Trophoblast cell (in vitro differentiated cells and primary cell): ENCODE measurements around the gene ZNF580.

Experiments
- DNase-seq, 2 donors: peaks; one replicate each; pipeline ENCODE4 v3.0.0-alpha.2; 2016
- H2AFZ ChIP-seq: 2 replicates; pipeline ENCODE4 v1.6.1; 2013; ENCODE audit warnings: low read length, moderate library complexity, mild to moderate bottlenecking; ENCODE audit not compliant: insufficient read depth, poor library complexity
- H2AK5ac ChIP-seq: 2 replicates; pipeline ENCODE4 v1.6.1; 2013; ENCODE audit warnings: mild to moderate bottlenecking, low read length
- H2BK120ac ChIP-seq: 2 replicates; pipeline ENCODE4 v1.6.1; 2013; ENCODE audit warnings: low read length, mild to moderate bottlenecking, moderate library complexity; ENCODE audit not compliant: insufficient read depth, poor library complexity
- H2BK12ac ChIP-seq: 2 replicates; pipeline ENCODE4 v1.6.1; 2013; ENCODE audit warnings: mild to moderate bottlenecking, low read length, moderate library complexity
- H2BK5ac ChIP-seq: 2 replicates; pipeline ENCODE4 v1.6.1; 2013; ENCODE audit warnings: low read length, low read depth, moderate library complexity, mild to moderate bottlenecking; ENCODE audit not compliant: poor library complexity
- H3K14ac ChIP-seq: 2 replicates; pipeline ENCODE4 v1.6.1; 2013; ENCODE audit warnings: mild to moderate bottlenecking, low read length
- H3K18ac ChIP-seq: 2 replicates; pipeline ENCODE4 v1.6.1; 2013; ENCODE audit warnings: mild to moderate bottlenecking, low read length
- H3K23ac ChIP-seq: 2 replicates; pipeline ENCODE4 v1.6.1; 2013; ENCODE audit warnings: low read length
- H3K27ac ChIP-seq: 2 replicates; pipeline ENCODE4 v1.5.1; 2013; ENCODE audit warnings: low read depth, mild to moderate bottlenecking, inconsistent platforms, low read length, moderate library complexity
- H3K27me3 ChIP-seq: 2 replicates; pipeline ENCODE4 v1.6.1; 2013; ENCODE audit warnings: inconsistent platforms, mild to moderate bottlenecking, low read length, moderate library complexity; ENCODE audit not compliant: insufficient read depth
- H3K36me3 ChIP-seq, 2 experiments: 1 replicate in 1 of 2; 2 replicates in 1 of 2; pipeline ENCODE4 v1.6.1; 2013; ENCODE audit warnings: low read length in 2 of 2, mild to moderate bottlenecking in 2 of 2, moderate library complexity in 1 of 2; ENCODE audit not compliant: insufficient read depth in 2 of 2, control insufficient read depth in 1 of 2
- H3K4ac ChIP-seq: 2 replicates; pipeline ENCODE4 v1.6.1; 2013; ENCODE audit warnings: low read depth, mild to moderate bottlenecking, low read length, moderate library complexity
- H3K4me1 ChIP-seq, 2 experiments: 1 replicate in 1 of 2; 2 replicates in 1 of 2; pipeline ENCODE4 v1.6.1; 2013; ENCODE audit warnings: low read length in 2 of 2, mild to moderate bottlenecking in 2 of 2, moderate library complexity in 1 of 2; ENCODE audit not compliant: insufficient read depth in 2 of 2, control insufficient read depth in 1 of 2
- H3K4me2 ChIP-seq: 2 replicates; pipeline ENCODE4 v1.6.1; 2013; ENCODE audit warnings: inconsistent platforms, mild to moderate bottlenecking, low read length, moderate library complexity
- H3K4me3 ChIP-seq: 2 replicates; pipeline ENCODE4 v1.5.1; 2013; ENCODE audit warnings: mild to moderate bottlenecking, low read depth, low read length, inconsistent platforms
- H3K79me1 ChIP-seq: one replicate; pipeline ENCODE4 v1.6.1; 2013; ENCODE audit warnings: low read length
- H3K79me2 ChIP-seq: 2 replicates; pipeline ENCODE4 v1.6.1; 2013; ENCODE audit warnings: low read length, mild to moderate bottlenecking; ENCODE audit not compliant: control insufficient read depth, insufficient read depth, poor library complexity
- H3K9ac ChIP-seq: 2 replicates; pipeline ENCODE4 v1.6.1; 2013; ENCODE audit warnings: mild to moderate bottlenecking, low read length
- H3K9me3 ChIP-seq: 2 replicates; pipeline ENCODE4 v1.6.1; 2013; ENCODE audit warnings: low read depth, mild to moderate bottlenecking, control low read depth, inconsistent platforms, low read length; ENCODE audit not compliant: insufficient read depth
- H4K12ac ChIP-seq: 2 replicates; pipeline ENCODE4 v1.6.1; 2013; ENCODE audit warnings: low read depth, mild to moderate bottlenecking, low read length, moderate library complexity
- H4K8ac ChIP-seq: 2 replicates; pipeline ENCODE4 v1.6.1; 2013; ENCODE audit warnings: low read depth, mild to moderate bottlenecking, low read length, moderate library complexity
- H4K91ac ChIP-seq: one replicate; pipeline ENCODE4 v1.6.1; 2013; ENCODE audit warnings: low read depth, mild to moderate bottlenecking, low read length, moderate library complexity
- WGBS: extraction: QIAGEN DNeasy Blood & Tissue Kit; methylation state at CpG from one replicate; pipeline ENCODE4 v1.1.7; 2013; ENCODE audit warnings: missing lambda C conversion rate; ENCODE audit not compliant: insufficient read length, insufficient coverage; ENCODE audit errors: extremely low coverage; 5-methylcytosine and 5-hydroxymethylcytosine counted together

The ZNF580 gene

DNA sequence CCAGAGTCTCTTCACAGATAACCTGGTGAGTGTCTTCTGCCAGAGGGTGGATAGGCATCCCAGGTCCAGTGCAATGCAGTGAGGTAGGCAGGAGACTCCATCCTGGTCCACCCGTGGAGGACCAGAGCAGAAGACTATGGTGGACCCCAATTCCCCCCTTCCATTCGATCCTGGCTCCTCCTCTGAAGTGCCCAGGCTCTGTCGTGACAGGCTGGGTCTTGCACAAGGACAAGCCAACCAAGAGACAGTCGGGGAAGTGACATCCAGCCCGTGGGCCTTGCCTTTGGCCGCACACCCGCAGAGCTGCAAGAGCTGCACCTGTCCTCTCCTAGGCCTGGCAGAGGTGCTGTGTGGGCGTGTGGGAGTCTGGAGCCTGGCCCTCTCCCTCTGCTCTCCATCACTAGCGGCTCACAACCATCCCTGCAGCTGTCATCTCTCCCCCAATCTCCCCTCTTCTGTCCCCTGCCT, 19.6 kb upstream of the ZNF580 start:
- WGBS, result no CpG with 5 or more reads among the region's 9 CpGs
- H2BK5ac ChIP-seq, result no peak overlapping the region
- H3K9ac ChIP-seq, result no peak overlapping the region
- peaks cover 9% of the 10 kb centered on the region for H3K9me3 ChIP-seq
- no peak overlapping the region for H4K91ac ChIP-seq
- H4K12ac ChIP-seq, result no peak overlapping the region
- H4K8ac ChIP-seq, result no peak overlapping the region
- H3K27me3 ChIP-seq, result no peaks in the 10 kb centered on the region
- peaks cover 3% of the 10 kb centered on the region in 2 experiments for H3K4me1 ChIP-seq
- H3K23ac ChIP-seq, result no peak overlapping the region
- H3K14ac ChIP-seq, result no peak overlapping the region
- no peak overlapping the region for H3K27ac ChIP-seq
- no peak overlapping the region for H2BK120ac ChIP-seq
- no peak overlapping the region for H2BK12ac ChIP-seq
- DNase-seq, result no peak
- H3K36me3 ChIP-seq, result peaks cover 23 to 29% of the 10 kb centered on the region in 2 experiments
- no peak overlapping the region for H3K4ac ChIP-seq
- H3K79me2 ChIP-seq, result peaks cover 5% of the 10 kb centered on the region
- peaks cover 5% of the 10 kb centered on the region for H3K79me1 ChIP-seq
- H2AFZ ChIP-seq, result no peak overlapping the region
- no peak overlapping the region for H3K4me2 ChIP-seq
- H2AK5ac ChIP-seq, result no peak overlapping the region
- H3K18ac ChIP-seq, result no peak overlapping the region
- no peak overlapping the region for H3K4me3 ChIP-seq

- no peak overlapping the region for H3K4me2 ChIP-seq
- H3K18ac ChIP-seq, result no peak overlapping the region
- H3K27me3 ChIP-seq, result no peaks in the 10 kb centered on the region
- no peak overlapping the region for H2AFZ ChIP-seq
- H2BK5ac ChIP-seq, result no peak overlapping the region
- peaks cover 5% of the 10 kb centered on the region for H3K79me2 ChIP-seq
- no peak overlapping the region for H3K4ac ChIP-seq
- peaks cover 18 to 24% of the 10 kb centered on the region in 2 experiments for H3K36me3 ChIP-seq
- H3K4me3 ChIP-seq, result no peak overlapping the region
- H3K9me3 ChIP-seq, result peaks cover 8% of the 10 kb centered on the region
- no peak overlapping the region for H4K12ac ChIP-seq
- H3K4me1 ChIP-seq, result peaks cover 3% of the 10 kb centered on the region in 2 experiments
- no peak overlapping the region for H4K91ac ChIP-seq
- H2AK5ac ChIP-seq, result no peak overlapping the region
- H3K79me1 ChIP-seq, result peaks cover 5% of the 10 kb centered on the region
- no peak overlapping the region for H2BK120ac ChIP-seq
- H3K23ac ChIP-seq, result no peak overlapping the region
- no peak overlapping the region for H3K27ac ChIP-seq
- DNase-seq, result no peak
- no peak overlapping the region for H3K9ac ChIP-seq
- H2BK12ac ChIP-seq, result no peak overlapping the region
- no peak overlapping the region for H3K14ac ChIP-seq
- no CpG with 5 or more reads among the region's 55 CpGs for WGBS
- H4K8ac ChIP-seq, result no peak overlapping the region
These were observed 19.1 kb upstream of the ZNF580 start for GRCh38 chr19:55621673-55622231.

DNA sequence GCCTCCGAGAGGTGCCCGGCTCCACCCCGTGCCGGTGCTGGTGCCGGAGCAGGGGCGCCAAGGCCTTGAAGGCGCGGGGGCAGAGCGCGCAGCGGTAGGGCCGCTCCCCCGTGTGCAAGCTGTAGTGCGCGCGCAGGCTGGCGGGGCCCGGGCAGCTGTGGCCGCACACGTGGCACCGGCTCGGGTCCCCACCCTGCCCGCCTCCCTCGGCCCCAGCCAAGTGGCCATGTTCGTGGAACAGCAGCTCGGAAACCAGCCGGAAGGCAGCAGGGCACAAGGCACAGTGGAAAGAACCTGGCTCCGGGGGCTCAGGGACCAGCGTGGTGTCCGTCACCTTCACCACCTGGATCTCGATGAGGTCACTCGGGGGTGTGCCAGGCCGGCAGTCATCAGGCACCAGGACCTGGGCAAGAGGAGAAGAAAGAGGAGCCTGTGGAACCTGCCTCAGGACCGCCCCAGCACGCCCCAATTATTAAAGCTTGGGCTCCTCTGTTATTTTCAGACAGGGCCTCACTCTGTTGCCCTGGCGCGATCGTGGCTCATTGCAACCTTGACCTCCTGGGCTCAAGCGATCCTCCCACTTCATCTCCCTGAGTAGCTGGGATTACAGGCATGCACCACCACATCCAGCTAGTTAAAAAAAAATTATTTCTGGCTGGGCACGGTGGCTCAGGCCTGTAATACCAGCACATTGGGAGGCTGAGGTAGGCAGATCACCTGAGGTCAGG, 18.4 kb upstream of the ZNF580 start:
- H3K23ac ChIP-seq, result no peak overlapping the region
- no peak overlapping the region for H4K8ac ChIP-seq
- H3K79me1 ChIP-seq, result peaks cover 5% of the 10 kb centered on the region
- no peak overlapping the region for H2AFZ ChIP-seq
- H3K4ac ChIP-seq, result no peak overlapping the region
- peaks cover 5% of the 10 kb centered on the region for H3K79me2 ChIP-seq
- H3K4me2 ChIP-seq, result no peak overlapping the region
- no peak overlapping the region for H2AK5ac ChIP-seq
- peaks cover 12 to 19% of the 10 kb centered on the region in 2 experiments for H3K36me3 ChIP-seq
- H3K4me3 ChIP-seq, result no peak overlapping the region
- H3K27ac ChIP-seq, result no peak overlapping the region
- H4K12ac ChIP-seq, result no peak overlapping the region
- DNase-seq, result no peak
- no CpG with 5 or more reads among the region's 40 CpGs for WGBS
- no peak overlapping the region for H4K91ac ChIP-seq
- no peak overlapping the region for H2BK5ac ChIP-seq
- peaks cover 3% of the 10 kb centered on the region in 2 experiments for H3K4me1 ChIP-seq
- no peaks in the 10 kb centered on the region for H3K27me3 ChIP-seq
- H3K9ac ChIP-seq, result no peak overlapping the region
- no peak overlapping the region for H2BK12ac ChIP-seq
- H3K18ac ChIP-seq, result no peak overlapping the region
- H3K9me3 ChIP-seq, result peaks cover 7% of the 10 kb centered on the region
- no peak overlapping the region for H3K14ac ChIP-seq
- H2BK120ac ChIP-seq, result no peak overlapping the region

- Histone ChIP-seq H3K36me3 (peaks cover 10 to 15% of the 10 kb centered on the region in 2 experiments), H3K18ac (no peak overlapping the region), H3K27ac (no peak overlapping the region), H3K79me2 (peaks cover 5% of the 10 kb centered on the region), H3K9me3 (peaks cover 7% of the 10 kb centered on the region), H3K4ac (no peak overlapping the region), H3K4me1 (peaks cover 3% of the 10 kb centered on the region in 2 experiments), H3K27me3 (no peaks in the 10 kb centered on the region), H4K8ac (no peak overlapping the region), H3K4me2 (no peak overlapping the region), H2BK5ac (no peak overlapping the region), H2AK5ac (no peak overlapping the region), H3K4me3 (no peak overlapping the region), H2AFZ (no peak overlapping the region), H4K12ac (no peak overlapping the region), H3K79me1 (peaks cover 5% of the 10 kb centered on the region), H3K14ac (no peak overlapping the region), H3K9ac (no peak overlapping the region), H2BK120ac (no peak overlapping the region), H3K23ac (no peak overlapping the region), H4K91ac (no peak overlapping the region), H2BK12ac (no peak overlapping the region)
- WGBS, result no CpG with 5 or more reads among the region's 7 CpGs
- no peak for DNase-seq
These were observed 17.7 kb upstream of the ZNF580 start for GRCh38 chr19:55623130-55623529.
